ENCODE data around the gene ARVCF.

DNA sequence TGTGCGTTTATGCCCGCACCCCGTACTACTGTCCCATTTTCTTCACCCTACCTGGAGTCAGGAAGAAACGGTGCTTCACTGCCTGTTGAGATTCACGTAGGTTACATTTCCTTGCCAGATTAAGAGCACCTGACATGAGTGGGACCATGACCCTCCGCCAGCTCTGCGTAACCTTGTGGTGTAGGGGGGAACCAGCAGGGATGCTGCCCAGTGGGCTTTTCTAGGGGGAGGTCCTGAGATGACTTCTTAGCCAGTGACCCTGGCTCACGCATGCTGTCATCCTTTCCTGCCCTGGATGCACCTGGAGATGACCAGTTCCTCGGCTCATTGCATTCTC lies 967 bp upstream of the ARVCF start:
- TF ChIP-seq, protein P1, sequence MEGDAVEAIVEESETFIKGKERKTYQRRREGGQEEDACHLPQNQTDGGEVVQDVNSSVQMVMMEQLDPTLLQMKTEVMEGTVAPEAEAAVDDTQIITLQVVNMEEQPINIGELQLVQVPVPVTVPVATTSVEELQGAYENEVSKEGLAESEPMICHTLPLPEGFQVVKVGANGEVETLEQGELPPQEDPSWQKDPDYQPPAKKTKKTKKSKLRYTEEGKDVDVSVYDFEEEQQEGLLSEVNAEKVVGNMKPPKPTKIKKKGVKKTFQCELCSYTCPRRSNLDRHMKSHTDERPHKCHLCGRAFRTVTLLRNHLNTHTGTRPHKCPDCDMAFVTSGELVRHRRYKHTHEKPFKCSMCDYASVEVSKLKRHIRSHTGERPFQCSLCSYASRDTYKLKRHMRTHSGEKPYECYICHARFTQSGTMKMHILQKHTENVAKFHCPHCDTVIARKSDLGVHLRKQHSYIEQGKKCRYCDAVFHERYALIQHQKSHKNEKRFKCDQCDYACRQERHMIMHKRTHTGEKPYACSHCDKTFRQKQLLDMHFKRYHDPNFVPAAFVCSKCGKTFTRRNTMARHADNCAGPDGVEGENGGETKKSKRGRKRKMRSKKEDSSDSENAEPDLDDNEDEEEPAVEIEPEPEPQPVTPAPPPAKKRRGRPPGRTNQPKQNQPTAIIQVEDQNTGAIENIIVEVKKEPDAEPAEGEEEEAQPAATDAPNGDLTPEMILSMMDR (IDR thresholded peaks at IDR 0.05) = no peak
- TF ChIP-seq POLR2A (IDR thresholded peaks at IDR 0.05) = no peak
